VCaP (cell line): ENCODE data around the gene CYSRT1.
A peak's percentile ranks its signal among the peaks of the same experiment; 100 is the strongest.

Experiments used
- H3K27ac ChIP-seq: fragments of 450-650 bp; 2 replicates; pipeline ENCODE4 v1.5.1; 2017
- CTCF ChIP-seq: fragments of 450-650 bp; conservative IDR thresholded peaks from 2 replicates; pipeline ENCODE4 v1.5.1; 2017; ENCODE audit warnings: mild to moderate bottlenecking, moderate library complexity

CYSRT1 gene

GRCh38 chr9:137180491-137180890 is 44.5 kb upstream of the CYSRT1 start:
- TF ChIP-seq CTCF: no peak
- H3K27ac ChIP-seq: no peak overlapping the region

- H3K27ac ChIP-seq: no peak overlapping the region
- TF ChIP-seq CTCF: no peak
These were observed 43.3 kb upstream of the CYSRT1 start for GRCh38 chr9:137181680-137182079.

GRCh38 chr9:137182836-137183235 is 42.1 kb upstream of the CYSRT1 start:
- H3K27ac ChIP-seq: no peak overlapping the region
- no peak for TF ChIP-seq CTCF

GRCh38 chr9:137183980-137184595 is 40.9 kb upstream of the CYSRT1 start:
- H3K27ac ChIP-seq: no peak overlapping the region

DNA sequence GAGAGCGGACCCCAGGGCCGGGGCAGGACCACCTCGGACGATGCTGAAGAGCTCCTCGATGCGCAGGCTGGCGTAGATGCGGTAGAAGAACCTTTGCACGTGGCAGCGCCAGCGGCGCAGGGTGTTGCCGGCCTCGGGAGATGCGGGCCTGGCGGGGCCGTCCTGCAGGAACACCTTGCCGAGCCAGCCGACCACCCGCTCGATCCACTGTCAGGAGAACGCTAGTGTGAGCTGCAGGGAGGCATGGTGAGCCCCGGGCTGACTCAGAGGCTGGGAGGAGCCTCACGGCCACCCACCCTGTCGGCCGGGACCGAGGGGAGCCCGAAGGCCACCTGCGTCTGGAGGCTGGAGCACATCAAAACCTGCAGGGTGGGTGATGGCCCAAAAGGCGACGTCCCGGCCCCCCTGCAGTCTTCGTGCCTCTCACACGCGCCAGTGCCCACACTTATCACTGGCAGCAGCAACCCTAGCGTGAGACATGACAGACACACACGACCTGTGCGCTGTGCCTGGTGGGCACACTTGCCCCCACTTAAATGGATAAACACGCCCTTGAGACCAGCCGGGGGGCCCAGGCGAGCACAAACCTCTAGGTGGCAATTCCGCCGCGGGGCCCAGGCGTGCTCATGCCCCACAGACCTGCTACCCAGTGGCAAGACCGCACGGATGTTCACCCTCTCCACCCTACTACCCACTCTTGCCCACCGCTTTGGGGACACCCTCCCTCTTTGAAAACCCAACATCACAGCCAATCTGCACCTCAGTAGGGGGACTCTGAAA is 39.9 kb upstream of the CYSRT1 start:
- H3K27ac ChIP-seq: no peak overlapping the region
- no peak for TF ChIP-seq CTCF

More at GRCh38 chr9:137183980-137184595, 40.9 kb upstream of the CYSRT1 start:
- no peak for TF ChIP-seq CTCF

GRCh38 chr9:137185921-137186320 is 39.1 kb upstream of the CYSRT1 start:
- TF ChIP-seq CTCF: no peak
- H3K27ac ChIP-seq: peak overlapping the region; percentile 16; the same call in 1 of the 2 replicates

DNA sequence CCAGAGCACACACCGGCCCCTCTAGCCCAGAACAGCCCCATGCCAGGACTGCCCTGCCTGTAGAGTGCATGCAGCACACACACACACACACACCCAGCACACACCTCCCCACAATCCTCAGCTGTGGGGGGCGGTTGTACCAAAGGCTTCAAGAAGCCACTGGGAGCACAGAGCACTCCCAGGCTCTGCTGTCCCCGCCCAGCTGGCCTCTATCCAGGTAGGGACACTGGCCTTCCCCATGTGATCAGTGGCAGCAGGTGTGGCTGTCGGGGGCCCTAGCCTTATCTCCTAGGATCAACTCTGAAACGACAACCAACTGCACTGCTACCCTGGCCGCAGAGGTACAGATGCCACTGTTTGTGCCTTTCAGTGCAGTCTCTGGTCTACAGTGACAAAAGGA is 38.6 kb upstream of the CYSRT1 start:
- H3K27ac ChIP-seq: peak overlapping the region; percentile 16; the same call in 1 of the 2 replicates
- no peak for TF ChIP-seq CTCF
